ENCODE results near the gene ZNRF2. TPM values are rescaled to one million over a fixed set of nuclear protein-coding genes. Genes with fewer than 3 reads are reported as not detected.

ZNRF2 gene
- total RNA-seq, 2 experiments from 2014 or later = 20.4 to 23.6 TPM

DNA sequence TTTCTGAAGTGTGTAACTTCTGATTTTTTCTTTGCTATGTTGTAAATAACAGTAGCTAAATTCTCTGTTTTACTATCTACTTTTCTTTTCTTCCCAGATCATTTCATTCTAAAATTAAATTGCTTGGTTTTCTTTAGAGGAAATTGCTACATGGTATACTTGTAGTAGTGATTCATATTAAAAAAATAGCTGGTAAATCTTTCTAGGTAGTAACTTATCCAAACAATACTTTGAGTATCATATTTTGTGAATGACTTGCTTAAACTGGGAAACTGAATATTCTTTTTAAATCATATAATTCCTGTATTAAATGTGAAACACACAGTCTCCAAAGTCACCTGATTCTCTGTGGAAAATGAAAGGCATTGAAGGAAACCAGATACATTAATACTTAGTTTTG, 85.5 kb downstream of the ZNRF2 start:
- no peaks in the 10 kb centered on the region for H3K27me3 Mint-ChIP-seq
- H3K4me1 Mint-ChIP-seq (ENCODE audit: low read depth) = no peaks in the 10 kb centered on the region
- ChIA-PET POLR2A (no interaction called here), CTCF (no interaction called here)
- Histone ChIP-seq H3K4me1 (ENCODE audit: insufficient read depth, low read length) (no peaks in the 10 kb centered on the region), H3K4me3 (ENCODE audit: low read length) (no peak overlapping the region), H3K27me3 (ENCODE audit: control insufficient read depth in 1 of 2, insufficient read depth in 2 of 2, low read length in 2 of 2) (no peaks in the 10 kb centered on the region), H3K9me3 (ENCODE audit: control insufficient read depth in 1 of 2, insufficient read depth in 1 of 2, low read length in 2 of 2) (no peaks in the 10 kb centered on the region), H3K36me3 (ENCODE audit: insufficient read depth, low read length) (peaks cover 9% of the 10 kb centered on the region), H3K27ac (ENCODE audit: low read depth in 1 of 2, low read length in 2 of 2) (no peak overlapping the region)
- no peak overlapping the region for H3K27ac Mint-ChIP-seq
- TF ChIP-seq CTCF (IDR thresholded peaks at IDR 0.05) = no peak
- H3K36me3 Mint-ChIP-seq (ENCODE audit: low read depth) = peaks cover 21% of the 10 kb centered on the region
- H3K4me3 Mint-ChIP-seq = no peak overlapping the region
- intact Hi-C loops (cut with DNase I, micrococcal nuclease) = loop anchor here in 1 of 2 experiments (5.0 kb wide), 1 partner anchor 97 kb away; no protein-coding TSS in a partner anchor
- H3K9me3 Mint-ChIP-seq = no peaks in the 10 kb centered on the region
- DNase-seq (no peak), ATAC-seq (ENCODE audit: poor library complexity) (no peak)

DNA sequence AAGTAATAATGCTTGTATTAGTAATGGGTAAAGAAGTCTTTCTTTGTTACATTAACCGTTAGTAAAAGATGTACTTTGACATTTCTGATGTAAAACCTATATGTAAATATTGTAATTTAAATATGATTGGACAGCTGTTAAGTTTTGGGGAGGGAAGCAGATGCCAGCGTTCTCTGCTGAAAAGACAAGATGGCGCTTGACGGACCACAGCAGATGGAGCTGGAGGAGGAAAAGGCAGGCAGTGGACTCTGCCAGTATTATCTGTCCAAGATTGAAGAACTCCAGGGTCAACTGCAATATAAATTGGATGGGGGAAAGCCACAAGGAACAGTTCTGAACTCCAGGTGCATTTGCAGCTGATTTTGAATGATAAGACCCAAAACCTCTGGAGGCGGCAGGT, 86.9 kb downstream of the ZNRF2 start:
- H3K4me3 ChIP-seq (ENCODE audit: low read length) = no peak overlapping the region
- Mint-ChIP-seq H3K4me1 (ENCODE audit: low read depth) (no peaks in the 10 kb centered on the region), H3K27ac (no peak overlapping the region), H3K4me3 (no peak overlapping the region), H3K36me3 (ENCODE audit: low read depth) (peaks cover 9% of the 10 kb centered on the region), H3K27me3 (no peaks in the 10 kb centered on the region), H3K9me3 (no peaks in the 10 kb centered on the region)
- no peak for TF ChIP-seq CTCF (IDR thresholded peaks at IDR 0.05)
- H3K36me3 ChIP-seq (ENCODE audit: insufficient read depth, low read length) = peaks cover 6% of the 10 kb centered on the region
- no peaks in the 10 kb centered on the region for H3K9me3 ChIP-seq (ENCODE audit: control insufficient read depth in 1 of 2, insufficient read depth in 1 of 2, low read length in 2 of 2)
- ATAC-seq (ENCODE audit: poor library complexity) (no peak), DNase-seq (no peak)
- H3K27ac ChIP-seq (ENCODE audit: low read depth in 1 of 2, low read length in 2 of 2) = no peak overlapping the region
- intact Hi-C loops (cut with DNase I, micrococcal nuclease) = no loop called here
- ChIA-PET CTCF (no interaction called here), POLR2A (no interaction called here)
- no peaks in the 10 kb centered on the region for H3K4me1 ChIP-seq (ENCODE audit: insufficient read depth, low read length)
- no peaks in the 10 kb centered on the region for H3K27me3 ChIP-seq (ENCODE audit: control insufficient read depth in 1 of 2, insufficient read depth in 2 of 2, low read length in 2 of 2)

DNA sequence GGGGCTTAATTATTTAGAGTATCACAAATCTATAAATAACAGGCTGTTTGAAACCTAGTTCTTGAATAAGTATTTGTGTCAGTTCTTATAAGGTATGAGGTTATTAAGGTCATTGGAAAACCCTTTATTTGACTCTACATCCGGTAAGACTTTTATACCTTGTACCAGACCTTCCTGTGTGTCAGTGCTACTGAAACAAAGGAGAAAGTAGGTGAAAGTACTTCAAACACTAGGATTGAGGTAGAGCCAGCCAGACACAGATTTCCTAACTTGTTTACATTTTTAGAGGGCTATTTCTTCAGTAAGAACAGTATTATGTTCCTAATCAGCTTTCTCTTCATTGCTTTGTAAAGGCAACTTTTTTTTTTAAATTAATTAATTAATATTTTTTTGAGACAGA, 93.9 kb downstream of the ZNRF2 start:
- Histone ChIP-seq H3K9me3 (ENCODE audit: control insufficient read depth in 1 of 2, insufficient read depth in 1 of 2, low read length in 2 of 2) (no peaks in the 10 kb centered on the region), H3K4me1 (ENCODE audit: insufficient read depth, low read length) (no peaks in the 10 kb centered on the region), H3K36me3 (ENCODE audit: insufficient read depth, low read length) (no peaks in the 10 kb centered on the region), H3K4me3 (ENCODE audit: low read length) (no peak overlapping the region), H3K27me3 (ENCODE audit: control insufficient read depth in 1 of 2, insufficient read depth in 2 of 2, low read length in 2 of 2) (no peaks in the 10 kb centered on the region), H3K27ac (ENCODE audit: low read depth in 1 of 2, low read length in 2 of 2) (no peak overlapping the region)
- intact Hi-C loops (cut with DNase I, micrococcal nuclease) = no loop called here
- no peak overlapping the region for H3K4me3 Mint-ChIP-seq
- H3K36me3 Mint-ChIP-seq (ENCODE audit: low read depth) = no peaks in the 10 kb centered on the region
- no peak overlapping the region for H3K27ac Mint-ChIP-seq
- ChIA-PET POLR2A (no interaction called here), CTCF (no interaction called here)
- no peaks in the 10 kb centered on the region for H3K9me3 Mint-ChIP-seq
- H3K27me3 Mint-ChIP-seq = no peaks in the 10 kb centered on the region
- no peak for TF ChIP-seq CTCF (IDR thresholded peaks at IDR 0.05)
- no peaks in the 10 kb centered on the region for H3K4me1 Mint-ChIP-seq (ENCODE audit: low read depth)
- DNase-seq (no peak), ATAC-seq (ENCODE audit: poor library complexity) (no peak)

Measured in CD4-positive, alpha-beta T cell (primary cell).